GM19023 (cell line): ENCODE results near the gene SRGAP1.
"Not testable (repeated sequence)": the region's sequence is repeated elsewhere in the genome, so short reads cannot be mapped to it uniquely, and the experiment has no call there.

Source experiments
- ATAC-seq: cut with Tn5 transposase; IDR thresholded peaks from one replicate; pipeline ENCODE4 v1.9.1; 2021; ENCODE audit warnings: mild to moderate bottlenecking, moderate library complexity; ENCODE audit not compliant: unreplicated experiment

SRGAP1 gene

DNA sequence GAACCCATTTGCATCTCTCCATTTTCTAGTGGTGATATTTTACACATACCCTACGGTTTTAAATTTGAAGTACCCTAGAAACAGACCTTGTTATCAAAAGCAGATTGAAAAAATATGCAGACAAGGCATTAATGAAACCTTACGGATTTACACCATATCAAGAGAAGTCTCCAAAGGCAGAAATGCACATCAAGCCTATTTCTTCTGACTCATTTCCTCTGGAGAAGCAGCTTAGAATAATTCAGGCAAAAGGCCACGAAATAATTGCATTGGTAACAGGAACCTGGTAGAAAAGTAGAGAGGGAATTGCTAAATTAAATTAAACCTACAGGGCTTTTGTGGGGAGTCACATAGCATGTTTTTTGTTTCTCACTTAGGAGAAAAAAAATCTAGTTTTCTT lies 342.9 kb downstream of the SRGAP1 start:
- ATAC-seq = no peak

DNA sequence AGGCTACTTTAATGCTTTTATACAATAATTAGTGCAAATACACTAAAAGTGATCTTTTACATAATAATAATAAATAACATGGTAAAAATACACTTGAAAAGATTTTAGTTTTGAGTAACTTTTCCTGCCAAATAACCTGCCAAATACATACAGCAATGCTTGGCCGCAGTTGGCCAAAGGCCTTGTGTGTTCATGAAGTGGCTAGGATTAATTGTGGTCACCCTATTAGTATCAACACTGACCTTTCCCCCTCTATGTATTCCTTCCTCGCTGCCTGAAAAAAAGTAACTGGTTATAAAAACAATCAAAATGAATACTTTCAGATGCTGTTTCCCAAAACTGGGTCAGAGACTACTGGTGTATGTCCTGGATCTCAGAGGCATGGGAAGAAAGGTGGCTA lies 343.3 kb downstream of the SRGAP1 start:
- no peak for ATAC-seq

DNA sequence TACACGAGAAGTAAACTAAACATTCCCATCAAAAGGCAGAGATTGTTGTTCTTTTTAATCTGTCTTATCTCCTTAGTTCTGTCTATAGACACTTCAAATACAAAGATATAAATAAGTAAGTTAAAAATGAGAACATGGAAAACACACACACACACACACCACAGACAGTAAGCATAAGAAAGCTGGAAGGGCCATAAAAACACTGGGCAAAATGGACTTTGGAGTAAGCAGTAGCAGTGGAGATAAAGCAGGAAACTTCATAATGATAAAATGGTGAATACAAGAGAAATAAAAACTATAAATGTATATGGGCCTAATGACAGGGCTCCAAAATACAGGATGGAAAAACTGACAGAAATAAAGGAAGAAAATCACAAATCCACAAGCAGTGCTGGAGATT lies 345.0 kb downstream of the SRGAP1 start:
- ATAC-seq = no peak

DNA sequence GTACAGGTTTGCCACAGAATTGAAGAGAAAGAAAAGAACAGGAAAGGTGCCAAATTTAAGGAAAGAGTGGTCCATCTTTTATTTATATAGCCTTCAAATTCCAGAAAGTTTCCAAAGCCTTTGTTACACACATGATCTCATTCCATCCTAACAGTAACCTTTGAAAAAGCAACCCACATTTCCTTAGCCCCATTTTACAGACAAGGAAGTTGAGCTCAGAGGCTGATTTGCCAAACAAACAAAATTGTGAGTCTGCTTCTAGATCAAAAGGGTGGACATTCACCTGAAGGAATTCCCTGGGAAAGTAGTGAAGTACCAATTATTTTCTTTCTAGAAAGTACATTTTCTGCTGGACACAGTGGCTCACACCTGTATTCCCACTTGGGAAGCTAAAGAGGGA lies 345.6 kb downstream of the SRGAP1 start:
- ATAC-seq = no peak

DNA sequence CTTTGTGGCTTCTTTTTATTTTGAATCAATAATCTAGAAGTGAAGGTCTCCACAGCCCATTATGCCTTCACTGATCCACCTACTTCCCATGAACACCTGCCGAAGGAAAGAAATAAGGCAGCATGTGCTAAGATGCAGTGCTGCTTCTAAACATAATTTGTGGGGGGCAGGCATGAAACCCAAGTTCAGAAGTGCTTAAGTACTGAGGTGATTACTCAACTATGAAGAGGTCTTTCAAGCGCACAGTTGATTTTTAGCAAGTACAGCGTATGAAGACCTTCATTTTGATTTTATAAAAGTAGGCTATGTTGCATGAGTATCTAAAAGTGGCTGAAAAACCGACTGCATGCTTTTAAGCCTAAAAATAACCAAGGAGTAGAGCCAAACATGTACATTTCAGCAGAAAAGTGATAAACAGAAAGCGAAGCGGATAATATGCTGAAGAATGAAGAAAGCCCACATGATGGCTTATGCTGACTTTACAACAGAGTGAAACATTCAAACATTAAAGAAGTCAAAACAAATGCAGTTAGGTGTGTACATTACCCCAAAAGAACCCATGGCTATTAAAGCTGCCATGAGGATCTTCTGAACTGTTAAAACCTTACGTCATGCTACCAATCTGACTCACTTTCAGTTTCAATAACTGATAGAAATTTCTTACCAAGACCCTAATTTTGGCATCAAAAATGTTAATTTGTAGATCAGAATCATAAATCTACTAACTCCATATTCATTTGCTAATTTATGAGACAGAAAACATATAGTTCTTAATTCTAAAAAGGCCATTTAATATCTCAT lies 348.3 kb downstream of the SRGAP1 start:
- peak; percentile 86 for ATAC-seq

DNA sequence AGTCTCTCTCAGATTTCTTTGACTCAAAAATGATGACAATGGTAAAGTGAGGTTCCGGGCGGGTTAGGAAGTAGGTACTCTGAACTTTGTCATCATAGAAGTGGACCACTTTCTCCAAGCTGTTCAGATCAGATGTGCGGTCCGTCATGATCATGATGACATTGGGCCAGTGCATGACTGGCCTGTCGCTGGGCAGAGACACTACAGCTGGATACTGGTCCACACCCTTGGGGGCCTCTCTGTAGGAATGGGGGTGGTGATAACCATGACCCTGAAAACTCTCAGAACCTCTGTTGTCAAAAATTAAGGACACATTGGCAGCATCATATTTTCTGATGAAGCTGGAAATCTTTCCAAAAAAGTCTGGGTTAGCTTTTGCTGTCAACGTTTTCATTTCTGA lies 349.4 kb downstream of the SRGAP1 start:
- ATAC-seq = no peak

DNA sequence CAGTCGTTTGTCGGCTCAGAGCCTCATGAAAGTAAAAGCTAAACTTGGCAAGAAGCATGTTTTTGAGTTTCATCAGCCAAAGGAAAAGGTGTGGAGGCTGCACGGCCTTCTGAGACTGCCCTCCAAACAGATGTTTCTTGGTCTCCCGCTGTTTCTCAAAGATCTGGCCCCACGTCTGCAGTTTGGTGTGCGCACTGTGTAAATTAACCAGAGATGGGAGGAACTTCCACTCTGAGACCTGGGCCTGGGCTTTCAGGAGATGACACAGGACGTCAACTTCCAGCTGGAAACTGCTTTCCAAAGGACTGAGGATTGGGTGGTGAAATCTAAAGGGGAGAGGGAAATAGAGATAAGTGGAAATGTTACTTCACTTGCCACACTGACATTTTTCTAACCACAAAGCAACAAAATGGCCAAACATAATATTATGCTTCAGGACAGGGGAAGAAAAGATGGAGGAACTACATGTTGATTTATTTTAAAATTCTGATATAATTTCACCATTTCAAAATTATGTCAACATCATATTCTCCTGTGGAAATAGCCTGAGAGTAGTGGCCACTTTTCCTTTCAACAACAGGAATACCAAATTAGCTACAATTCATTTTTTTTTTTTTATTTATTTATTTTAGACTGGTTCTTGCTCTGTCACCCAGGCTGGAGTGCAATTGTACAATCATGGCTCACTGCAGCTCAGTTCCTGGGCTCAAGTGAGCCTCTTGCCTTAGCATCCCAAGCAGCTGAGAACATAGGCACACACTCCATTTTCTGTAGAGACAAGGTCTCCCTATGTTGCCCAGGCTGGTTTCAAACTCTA lies 350.0 kb downstream of the SRGAP1 start:
- no peak for ATAC-seq

DNA sequence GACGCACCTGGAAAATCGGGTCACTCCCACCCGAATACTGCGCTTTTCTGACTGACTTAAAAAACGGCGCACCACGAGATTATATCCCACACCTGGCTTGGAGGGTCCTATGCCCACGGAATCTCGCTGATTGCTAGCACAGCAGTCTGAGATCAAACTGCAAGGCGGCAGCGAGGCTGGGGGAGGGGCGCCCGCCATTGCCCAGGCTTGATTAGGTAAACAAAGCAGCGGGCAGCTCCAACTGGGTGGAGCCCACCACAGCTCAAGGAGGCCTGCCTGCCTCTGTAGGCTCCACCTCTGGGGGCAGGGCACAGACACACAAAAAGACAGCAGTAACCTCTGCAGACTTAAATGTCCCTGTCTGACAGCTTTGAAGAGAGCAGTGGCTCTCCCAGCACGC lies 351.3 kb downstream of the SRGAP1 start:
- ATAC-seq = not testable (repeated sequence)

DNA sequence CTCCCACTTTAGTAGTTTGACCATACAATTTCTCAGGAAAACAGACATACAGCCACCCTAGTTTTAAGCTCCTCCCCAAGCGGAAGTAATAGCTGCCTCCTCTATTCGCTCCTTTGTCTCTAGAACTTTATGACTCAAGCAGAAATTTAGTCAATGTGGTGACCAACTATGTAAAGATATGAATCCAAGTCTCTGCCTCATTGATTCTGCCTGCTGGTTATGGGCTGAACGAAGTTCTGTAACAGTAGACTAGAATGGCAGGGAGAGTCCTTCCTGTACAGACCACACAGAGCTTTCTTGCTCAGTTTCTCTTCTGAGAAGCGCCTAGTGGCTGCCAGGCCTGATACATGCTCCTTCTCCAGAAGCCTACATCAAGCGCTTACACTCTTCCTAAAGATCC lies 358.5 kb downstream of the SRGAP1 start:
- no peak for ATAC-seq

DNA sequence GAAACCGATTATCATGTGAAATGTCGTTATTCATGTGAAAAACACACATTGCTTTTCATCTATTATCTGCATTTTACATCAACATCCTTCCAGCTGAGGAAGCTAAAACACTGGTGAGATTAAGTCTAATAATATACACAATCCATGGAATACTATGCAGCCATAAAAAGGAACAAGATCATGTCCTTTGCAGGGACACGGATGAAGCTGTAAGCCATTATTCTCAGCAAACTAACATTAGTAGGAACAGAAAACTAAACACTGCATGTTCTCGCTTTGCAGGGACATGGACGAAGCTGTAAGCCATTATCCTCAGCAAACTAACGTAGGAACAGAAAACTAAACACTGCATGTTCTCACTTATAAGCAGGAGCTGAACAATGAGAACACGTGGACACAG lies 359.3 kb downstream of the SRGAP1 start:
- no peak for ATAC-seq

DNA sequence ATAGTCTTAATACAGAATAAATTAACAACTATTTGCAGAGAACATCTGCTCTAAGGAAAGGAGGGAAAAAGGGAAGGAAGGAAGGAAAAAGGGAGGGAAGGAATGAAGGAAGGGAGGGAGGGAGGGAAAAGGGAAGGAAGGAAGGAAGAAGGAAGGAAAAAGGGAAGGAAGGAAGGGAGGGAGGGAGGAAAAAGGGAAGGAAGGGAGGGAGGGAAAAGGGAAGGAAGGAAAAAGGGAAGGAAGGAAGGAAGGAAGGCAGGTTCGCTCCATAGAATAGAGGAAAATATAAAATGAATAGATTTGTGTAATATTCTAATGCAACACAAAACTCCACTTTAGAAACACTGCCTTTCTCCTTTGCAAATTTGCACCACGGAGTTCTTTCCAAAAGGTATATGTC lies 361.0 kb downstream of the SRGAP1 start:
- no peak for ATAC-seq

DNA sequence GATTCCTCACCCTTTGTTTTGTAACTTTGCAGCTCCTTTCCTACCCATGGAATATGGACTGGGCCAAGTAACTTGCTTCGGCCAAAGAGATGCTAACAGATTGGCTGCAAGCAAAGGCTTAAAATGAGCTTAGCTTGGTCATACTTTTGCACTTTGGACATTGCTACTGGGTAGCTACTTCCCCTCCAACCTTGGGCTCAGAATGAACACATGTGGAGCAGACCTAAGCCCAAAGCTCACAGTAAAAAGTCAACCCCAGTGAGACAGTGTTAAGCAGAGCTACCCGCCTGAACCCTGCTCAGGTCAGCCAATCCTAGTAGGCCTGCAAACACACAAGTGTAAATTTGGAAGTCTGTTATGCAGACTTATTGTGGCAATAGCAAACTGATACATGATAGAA lies 363.0 kb downstream of the SRGAP1 start:
- no peak for ATAC-seq
